Uterus (tissue), 2 donors: ENCODE data around the gene SLCO1C1.

Experiments
- POLR2A ChIP-seq, 2 donors: fragments of 450-650 bp; IDR thresholded peaks; one replicate each; pipeline ENCODE4 v1.6.1; 2016; ENCODE audit warnings: antibody characterized with exemption in 2 of 2, mild to moderate bottlenecking in 1 of 2, moderate library complexity in 1 of 2
- TF ChIP-seq, protein P1 (sequence below), 4 experiments: fragments of 200-600 bp in 2 of 4; fragments of 450-650 bp in 2 of 4; sonication (generic) in 2 of 4; IDR thresholded peaks; one replicate each; pipeline ENCODE4 v1.5.1; 2016 to 2019; ENCODE audit warnings: antibody characterized with exemption in 4 of 4, mild to moderate bottlenecking in 2 of 4, moderate library complexity in 1 of 4

GRCh38 chr12:20711846-20712245, 16.7 kb downstream of the SLCO1C1 start:
- TF ChIP-seq, protein P1, sequence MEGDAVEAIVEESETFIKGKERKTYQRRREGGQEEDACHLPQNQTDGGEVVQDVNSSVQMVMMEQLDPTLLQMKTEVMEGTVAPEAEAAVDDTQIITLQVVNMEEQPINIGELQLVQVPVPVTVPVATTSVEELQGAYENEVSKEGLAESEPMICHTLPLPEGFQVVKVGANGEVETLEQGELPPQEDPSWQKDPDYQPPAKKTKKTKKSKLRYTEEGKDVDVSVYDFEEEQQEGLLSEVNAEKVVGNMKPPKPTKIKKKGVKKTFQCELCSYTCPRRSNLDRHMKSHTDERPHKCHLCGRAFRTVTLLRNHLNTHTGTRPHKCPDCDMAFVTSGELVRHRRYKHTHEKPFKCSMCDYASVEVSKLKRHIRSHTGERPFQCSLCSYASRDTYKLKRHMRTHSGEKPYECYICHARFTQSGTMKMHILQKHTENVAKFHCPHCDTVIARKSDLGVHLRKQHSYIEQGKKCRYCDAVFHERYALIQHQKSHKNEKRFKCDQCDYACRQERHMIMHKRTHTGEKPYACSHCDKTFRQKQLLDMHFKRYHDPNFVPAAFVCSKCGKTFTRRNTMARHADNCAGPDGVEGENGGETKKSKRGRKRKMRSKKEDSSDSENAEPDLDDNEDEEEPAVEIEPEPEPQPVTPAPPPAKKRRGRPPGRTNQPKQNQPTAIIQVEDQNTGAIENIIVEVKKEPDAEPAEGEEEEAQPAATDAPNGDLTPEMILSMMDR (IDR thresholded peaks at IDR 0.05): no peak
- no peak for TF ChIP-seq POLR2A (IDR thresholded peaks at IDR 0.05)
